ENCODE data around the gene ASPRV1.

ASPRV1 gene

DNA sequence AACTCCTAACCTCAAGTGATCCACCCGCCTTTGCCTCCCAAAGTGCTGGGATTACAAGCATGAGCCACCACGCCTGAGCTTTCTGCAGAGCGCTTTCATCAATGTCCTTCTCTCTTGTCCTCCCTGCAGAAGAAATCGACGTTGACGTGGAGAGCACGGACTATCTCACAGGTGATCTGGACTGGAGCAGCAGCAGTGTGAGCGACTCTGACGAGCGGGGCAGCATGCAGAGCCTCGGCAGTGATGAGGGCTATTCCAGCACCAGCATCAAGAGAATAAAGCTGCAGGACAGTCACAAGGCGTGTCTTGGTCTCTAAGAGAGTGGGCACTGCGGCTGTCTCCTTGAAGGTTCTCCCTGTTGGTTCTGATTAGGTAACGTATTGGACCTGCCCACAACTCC, 23.5 kb downstream of the ASPRV1 start:
- DNase-seq, result no peak

DNA sequence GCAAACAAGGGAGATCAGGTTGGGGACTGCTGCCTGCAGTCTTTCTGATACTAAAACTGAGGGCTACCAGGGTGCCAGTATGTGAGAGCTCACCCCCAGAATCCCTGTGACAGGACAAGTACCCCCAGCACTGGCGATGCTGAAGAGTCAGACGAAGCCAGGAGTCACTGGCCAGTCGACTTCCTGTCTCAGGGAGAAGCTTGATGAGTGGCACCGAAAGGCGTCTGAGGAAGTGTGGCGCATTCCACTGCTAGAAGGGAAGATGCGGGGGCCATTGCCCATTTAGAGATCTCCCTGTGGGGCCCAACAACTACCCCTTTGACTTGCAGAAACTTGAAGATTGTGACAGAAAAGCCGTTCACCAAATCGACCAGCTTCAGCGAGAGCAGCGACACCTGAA, 24.5 kb downstream of the ASPRV1 start:
- no peak for DNase-seq

DNA sequence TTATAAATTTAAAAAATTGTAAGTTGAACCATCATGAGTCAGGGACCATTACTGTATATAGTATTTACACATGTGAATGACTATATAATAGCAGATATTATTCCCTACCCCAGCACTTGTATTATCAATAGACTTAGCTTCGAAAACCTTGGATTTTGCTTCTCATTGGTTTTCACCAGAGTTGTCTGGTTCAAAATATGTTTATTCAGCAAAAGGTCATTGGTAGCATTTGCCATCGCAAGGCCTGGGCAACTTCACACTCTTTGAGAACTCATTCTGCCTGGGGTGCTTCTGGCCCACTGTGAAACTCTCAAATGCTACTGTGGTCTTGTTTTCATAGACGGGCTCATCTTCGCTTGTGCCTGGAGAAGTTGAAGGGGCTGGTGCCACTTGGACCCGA, 26.4 kb downstream of the ASPRV1 start:
- no peak for DNase-seq

DNA sequence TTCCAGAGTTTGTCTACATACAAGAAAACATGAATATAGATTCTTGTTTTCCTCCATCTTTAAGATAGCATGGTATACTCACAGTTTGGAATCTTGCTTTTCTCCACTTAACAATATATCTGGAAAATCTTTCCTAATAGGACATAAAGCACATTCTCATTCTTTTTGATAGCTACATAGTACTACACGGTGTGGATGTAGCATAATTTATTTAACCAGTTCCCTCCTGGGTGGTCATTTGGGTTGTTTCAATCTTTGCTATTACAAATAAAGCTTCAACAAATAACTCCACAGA, 26.9 kb downstream of the ASPRV1 start:
- no peak for DNase-seq

DNA sequence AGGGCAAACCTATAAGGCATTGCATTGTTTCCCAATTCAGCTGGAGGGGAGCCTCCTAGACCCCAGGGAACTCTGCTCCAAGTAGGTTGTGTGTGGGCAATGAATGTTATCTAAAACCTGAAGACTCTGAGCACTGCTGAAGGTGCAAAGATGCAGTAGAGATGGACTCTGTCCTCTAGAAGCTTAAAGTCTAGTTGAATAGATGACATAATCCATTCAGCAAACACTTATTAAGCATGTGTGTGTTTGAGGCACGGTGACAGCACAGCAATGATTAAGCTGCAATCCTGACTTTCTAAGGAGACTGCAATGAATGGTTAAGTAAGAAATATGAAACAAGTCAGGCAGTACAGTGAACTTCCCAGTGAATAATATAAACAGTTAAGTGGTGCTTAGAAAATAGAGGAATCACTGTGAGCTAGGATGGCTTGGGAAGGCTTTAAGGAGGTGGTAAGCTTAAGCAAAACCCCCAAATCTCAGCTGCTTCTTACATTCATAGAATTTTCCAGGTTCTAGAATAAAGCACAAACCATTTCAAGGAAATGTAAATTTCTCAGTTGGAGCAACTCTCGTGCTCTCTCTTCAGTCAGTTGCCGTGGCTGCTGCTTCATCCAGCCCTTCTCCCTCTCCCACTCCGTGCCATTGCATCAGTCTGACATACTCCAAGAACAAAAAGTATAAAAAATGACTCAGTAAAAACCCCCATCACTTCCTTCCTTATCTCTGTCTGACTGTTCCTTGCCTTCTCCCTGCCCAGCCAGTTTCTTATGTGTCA, 27.4 kb downstream of the ASPRV1 start:
- no peak for DNase-seq

DNA sequence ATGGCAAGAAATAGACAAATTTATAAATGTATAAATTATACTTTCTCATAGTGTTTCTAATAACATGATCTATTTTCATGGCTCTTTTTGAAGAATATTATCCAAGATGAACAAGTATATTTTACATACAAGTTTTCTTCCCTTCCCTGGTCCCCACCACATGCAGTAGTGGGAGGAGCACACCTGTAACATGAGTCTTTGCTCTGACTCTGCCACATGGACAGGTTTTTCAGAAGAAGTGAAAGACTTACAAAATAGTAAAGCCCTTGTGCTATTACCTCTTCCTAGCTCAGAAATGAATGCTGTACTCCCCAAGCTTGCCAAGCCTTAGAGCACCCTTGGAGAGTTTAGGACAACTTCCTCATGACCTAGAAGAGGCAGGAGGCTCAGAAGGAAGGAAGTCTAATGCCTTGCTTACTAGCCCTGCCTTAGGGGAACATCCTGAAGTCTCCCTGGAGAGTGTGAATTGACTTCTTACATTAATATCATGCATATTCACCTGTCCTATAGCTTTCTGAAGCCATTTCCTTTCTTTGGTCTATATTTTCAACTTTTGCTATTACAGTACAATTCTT, 28.1 kb downstream of the ASPRV1 start:
- DNase-seq, result no peak

DNA sequence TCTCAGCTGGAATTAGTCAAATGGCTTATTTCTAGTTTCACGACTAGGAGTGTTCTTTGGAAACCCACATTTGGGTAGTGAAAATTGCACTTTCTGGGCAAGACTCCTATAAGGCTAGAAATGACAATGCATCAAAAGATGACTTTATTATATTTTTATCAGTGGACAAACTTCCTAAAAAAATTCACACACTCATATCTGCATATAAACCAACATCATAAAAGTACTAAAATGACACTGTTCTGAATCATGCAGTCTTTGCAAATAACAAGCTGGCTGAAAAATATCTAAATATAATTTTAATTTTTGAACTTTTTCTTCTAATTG, 28.9 kb downstream of the ASPRV1 start:
- DNase-seq, result no peak

DNA sequence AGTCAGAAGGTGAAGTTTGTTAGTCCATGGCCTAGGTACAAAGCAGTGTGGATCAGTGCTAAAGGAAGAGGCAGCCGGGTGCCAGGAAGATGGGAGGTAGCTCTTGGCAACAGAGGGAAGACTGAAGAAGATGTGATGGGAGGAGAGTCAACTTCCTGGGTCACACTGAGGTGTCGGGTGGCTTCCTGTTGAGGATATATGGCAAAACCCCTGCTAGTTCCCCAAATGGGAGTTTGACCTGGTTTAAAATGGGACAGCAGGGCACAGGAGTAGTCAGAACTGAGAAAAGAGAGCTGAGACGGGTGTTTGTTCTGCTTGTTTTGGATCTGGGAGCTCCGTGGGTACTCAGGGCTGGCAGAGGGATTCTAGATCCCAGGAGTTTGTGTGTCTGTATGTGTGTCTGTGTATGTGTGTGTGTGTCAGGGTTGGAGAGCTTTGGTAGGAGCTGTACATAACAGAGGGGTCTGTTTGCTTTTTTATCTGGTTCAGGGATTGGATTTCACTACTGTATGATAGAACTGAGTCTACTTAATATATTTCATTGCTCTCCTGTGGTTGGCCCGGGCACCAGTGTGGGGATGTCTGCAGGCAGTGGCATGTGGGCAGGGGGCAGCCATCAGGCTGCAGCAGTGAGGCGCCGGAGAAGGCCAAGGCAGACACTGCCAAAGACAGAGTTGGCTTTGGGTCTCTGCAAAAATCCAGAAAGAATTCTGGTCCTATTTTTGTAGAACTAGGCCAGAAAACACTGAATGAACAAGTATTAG, 29.4 kb downstream of the ASPRV1 start:
- no peak for DNase-seq

DNA sequence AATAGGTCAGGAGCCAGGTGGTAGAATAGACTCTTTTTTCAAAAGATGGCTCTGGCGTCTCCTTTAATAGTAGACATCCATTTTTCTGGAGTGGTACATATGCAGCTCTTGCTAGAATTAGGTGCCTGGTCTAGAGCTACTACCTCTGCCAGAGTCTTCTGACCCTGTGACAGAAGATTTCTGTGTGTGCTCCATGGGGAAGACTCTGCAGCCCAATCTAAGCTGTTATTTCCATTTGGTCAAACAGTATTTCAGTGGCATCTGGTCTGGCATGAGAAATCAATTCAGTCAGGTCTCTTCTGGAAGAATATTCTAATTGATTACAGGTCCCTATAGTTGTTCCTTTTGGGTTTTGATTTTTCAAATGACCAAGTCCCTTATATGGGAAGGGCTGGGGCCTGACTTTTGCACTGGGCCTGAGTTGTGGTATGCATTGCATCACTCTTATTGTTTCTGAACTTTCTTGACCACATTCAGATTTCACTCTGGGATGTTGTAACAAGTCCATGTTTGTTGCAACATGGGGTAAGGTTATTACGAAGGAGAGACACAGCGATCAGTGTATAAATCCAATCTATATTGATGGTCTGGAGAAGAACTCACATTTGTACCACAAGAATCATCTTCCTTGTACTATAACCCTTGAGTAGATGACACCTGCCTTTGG, 34.4 kb downstream of the ASPRV1 start:
- no peak for DNase-seq

DNA sequence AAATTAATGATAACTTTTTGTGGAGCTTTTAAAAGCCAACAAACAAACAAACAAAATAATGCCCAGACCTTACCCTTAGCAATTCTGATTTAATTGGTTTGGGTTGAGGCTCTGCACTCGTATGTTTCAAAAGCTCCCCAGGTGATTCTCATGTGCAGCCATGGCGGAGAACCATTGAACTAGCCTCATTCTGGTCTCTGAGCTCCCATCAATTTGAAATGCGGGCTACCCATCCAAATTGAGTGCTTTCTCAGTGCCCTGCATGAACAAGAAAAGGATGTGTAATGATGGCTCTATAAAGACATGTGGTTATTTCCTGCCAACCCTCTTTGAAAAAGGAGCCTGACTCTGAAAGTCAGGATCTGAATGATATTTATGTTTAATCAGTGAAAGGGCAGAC, 38.3 kb downstream of the ASPRV1 start:
- no peak for DNase-seq

DNA sequence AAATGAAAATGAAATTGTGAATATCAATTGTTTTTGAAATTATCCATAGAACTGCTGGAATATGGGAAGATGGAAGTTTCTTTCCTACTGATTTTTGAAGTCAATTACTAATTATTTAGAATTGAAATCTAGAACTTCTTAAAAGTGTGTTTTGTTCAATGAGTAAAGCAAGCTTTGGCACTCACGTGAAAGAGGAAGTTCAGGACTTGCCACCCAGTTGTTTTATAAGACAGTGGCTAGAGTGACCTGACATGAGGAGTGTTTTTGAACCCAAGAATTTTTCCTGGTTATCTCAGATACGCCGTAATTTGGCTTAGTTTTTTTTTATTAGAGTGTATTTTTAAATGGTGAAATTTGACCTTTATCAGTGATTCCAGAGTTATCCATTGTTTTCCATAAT, 43.0 kb downstream of the ASPRV1 start:
- no peak for DNase-seq

DNA sequence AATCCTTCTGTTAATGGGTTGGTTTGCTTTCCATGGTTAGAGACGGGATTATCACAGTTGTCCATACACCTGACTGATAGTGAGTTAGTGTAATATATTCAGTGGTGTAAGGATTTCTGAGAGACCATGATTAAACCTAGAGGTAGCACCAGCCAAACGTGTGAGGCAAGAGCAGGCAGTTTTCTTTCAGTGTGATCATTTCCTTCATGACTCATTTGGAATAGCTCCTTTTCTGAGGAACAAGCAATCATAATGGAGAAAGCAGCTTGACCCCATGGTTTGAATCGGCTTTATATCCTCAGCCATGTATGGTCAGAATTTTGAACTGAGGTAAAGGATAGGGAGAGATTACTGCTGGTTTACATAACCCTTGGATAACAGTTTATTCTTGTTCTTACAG, 43.6 kb downstream of the ASPRV1 start:
- no peak for DNase-seq

DNA sequence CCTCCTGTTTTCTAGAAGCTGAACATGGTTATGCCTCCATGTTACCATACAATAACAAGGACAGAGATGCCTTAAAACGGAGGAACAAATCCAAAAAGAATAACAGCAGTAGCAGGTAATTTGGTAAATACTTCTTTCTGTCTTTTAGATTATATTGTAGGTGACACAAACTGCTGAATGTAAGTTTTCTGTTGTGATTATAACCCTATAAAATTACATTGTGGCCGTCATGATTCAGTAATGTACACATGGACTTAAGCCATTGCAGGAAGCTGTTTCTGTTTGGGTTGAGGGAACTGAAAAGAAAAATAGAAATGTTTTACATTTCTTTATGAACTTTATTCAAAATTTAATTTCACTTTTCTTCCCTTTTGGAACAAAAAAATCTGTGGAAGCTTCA, 45.3 kb downstream of the ASPRV1 start:
- DNase-seq, result no peak

DNA sequence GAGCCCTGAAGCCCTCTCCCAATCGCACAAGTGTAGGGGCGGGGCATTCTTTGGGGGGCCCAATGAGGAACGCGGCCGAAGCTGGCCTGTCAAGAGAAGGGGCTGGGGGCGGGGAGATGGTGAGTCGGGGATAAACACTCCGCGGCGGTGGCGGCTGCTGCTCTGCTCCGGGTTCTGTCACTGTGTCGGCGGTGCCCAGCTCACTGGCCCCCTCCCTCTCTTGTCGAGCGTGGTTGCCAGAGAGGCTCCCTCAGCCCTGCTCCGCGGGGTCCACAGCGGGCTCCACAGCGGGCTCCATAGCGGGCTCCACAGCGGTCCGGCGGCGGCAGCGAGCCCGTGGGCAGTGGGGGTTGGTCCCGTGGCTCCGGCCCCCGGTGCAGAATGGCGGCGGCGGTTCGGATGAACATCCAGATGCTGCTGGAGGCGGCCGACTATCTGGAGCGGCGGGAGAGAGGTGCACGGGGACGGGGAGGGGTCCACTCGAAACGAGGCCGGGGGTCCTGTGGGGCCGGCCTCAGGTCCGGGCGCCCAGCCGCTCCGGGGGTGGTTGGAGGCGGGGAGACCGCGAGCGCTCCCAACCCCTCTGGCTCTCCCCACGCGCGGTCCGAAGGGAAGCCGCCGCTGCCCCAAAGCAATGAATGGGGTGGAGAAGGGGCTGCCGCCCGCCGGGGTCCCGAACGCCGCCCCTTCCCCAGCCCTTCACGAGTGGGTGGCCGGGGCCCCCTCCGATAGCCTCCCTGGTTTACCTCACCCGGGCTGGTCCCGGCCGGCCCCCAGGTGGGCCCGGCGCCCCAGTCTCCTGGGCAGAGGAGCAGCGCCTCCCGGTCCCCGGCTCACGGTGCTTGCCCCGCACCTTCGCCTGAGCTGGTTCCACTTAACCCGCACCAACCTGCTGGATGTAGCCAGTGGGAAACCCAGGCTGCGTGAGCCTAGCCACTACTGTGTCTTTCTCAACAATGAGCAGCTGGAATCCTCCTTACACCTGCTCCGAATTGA, 46.2 kb downstream of the ASPRV1 start, which contains the start of gene MXD1:
MXD1 (plus strand) TSS at position 160 of the 996 bp plus-strand sequence; CDS start at position 382, 222 bp downstream.
- no peak for DNase-seq

DNA sequence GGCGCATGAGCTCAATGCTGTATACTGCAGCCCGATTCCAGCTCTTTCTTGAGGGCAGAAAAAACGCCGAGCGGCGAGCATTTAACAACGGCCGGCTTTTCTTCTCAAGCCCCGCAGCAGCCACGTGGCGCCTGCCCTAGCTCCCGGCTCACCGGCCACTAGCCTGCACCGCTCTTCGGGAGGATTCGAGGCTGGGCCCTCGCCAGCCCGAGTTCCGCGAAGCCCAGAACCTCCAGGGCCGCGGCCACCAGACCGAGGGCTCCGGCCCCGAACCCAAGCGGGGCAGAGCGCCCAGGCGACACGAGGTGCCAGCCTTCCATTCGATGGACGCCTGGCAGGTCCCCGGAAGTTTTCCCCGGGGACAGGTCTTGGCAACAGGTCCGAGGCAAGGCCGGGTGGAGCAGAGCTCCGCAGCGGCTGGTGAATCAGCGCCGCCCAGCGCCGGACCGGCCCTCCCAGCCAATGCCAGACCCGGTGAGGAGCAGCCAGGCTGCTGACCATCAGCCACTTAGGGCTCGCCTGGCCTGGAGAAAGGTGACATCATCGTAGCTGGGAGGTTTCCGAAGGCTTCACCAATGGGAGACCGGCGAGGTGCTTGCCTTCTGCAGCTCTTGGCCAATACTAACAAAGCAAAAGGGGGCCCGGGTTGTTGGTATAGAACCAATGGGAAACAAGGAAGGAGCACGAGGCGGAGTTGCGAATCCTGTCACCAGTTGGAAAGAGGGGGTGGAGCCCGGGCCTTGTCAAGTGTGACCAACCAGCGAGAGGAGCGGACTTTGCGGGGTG, 47.1 kb downstream of the ASPRV1 start:
- DNase-seq, result peak; percentile 99

DNA sequence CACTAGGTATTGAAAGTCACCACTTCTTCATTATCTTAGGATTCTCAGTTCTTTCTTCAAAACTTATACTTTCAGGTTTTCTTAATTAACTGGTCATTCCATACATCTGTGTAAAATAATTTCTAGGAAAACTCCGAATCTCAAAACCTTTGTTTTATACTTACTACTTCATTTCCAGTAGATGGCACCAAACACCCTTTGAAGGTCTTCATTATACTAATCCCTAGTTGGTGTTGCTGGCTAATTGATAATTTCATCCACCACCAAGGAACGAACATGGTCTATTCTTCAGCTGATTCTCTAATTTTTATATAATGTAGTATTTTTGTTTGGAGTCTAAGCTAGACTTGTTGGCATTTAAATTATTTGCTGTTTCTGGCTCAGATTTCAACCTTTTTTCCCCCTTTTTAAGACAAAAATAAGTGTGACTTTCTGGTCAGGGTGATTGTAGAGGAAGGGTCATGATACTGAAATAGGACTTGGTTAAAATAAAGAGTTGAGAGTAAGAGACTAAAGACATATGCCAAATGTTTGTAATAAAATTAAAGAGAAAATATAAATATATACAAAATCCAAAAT, 49.4 kb downstream of the ASPRV1 start:
- DNase-seq, result peak; percentile 75

Measured in NCI-H510A treated with DMSO at 0.1 percent for 48 hours (cell line).